Left lung (tissue), 10 donors: Measurements from ENCODE around the gene ANKRD33B. TPM values are rescaled to one million over a fixed set of nuclear protein-coding genes. Genes with fewer than 3 reads are reported as not detected.

Experiments
- ATAC-seq: fragments of 200-7000 bp; cut with Tn5 transposase; one replicate; pipeline ENCODE4 v1.9.1; 2020; ENCODE audit warnings: moderate library complexity
- DNase-seq, 4 donors: peaks; one replicate each; pipeline ENCODE4 v3.0.0-alpha.2; 2013 to 2020
- H3K27ac ChIP-seq, 2 donors: fragments of 200-600 bp; sonication (generic) in 1 of 2; one replicate each; pipeline versions ENCODE4 v1.5.0 to v1.8.0; 2020 to 2021
- H3K27me3 ChIP-seq, 2 donors: fragments of 200-600 bp; sonication (generic) in 1 of 2; one replicate each; pipeline versions ENCODE4 v1.5.0 to v1.8.0; 2020 to 2021
- H3K36me3 ChIP-seq, 2 donors: fragments of 200-600 bp; sonication (generic) in 1 of 2; one replicate each; pipeline versions ENCODE4 v1.5.0 to v1.8.0; 2020 to 2021
- H3K4me1 ChIP-seq, 2 donors: fragments of 200-600 bp; one replicate each; pipeline ENCODE4 v1.8.0; 2021
- H3K4me3 ChIP-seq, 2 donors: fragments of 200-600 bp; sonication (generic) in 1 of 2; one replicate each; pipeline versions ENCODE4 v1.5.0 to v1.8.0; 2020 to 2021; ENCODE audit warnings: mild to moderate bottlenecking in 1 of 2
- H3K9me3 ChIP-seq, 2 donors: fragments of 200-600 bp; sonication (generic) in 1 of 2; one replicate each; pipeline versions ENCODE4 v1.5.0 to v1.8.0; 2020 to 2021
- CTCF ChIP-seq, 2 donors: fragments of 200-600 bp; sonication (generic) in 1 of 2; IDR thresholded peaks; one replicate each; pipeline versions ENCODE4 v1.5.0 to v1.8.0; 2021; ENCODE audit warnings: antibody characterized with exemption in 2 of 2
- intact Hi-C, 2 donors: fragments of 100-400 bp; cut with DNase I; formaldehyde crosslinking; loops; one replicate each; pipeline versions ENCODE4 v1.11.2 to v1.14.2; 2022
- polyA plus RNA-seq, 6 donors: library from polyadenylated mRNA; unstranded; fragments of 120-200 nt; gene quantifications; one replicate each; pipeline ENCODE4 v1.2.1, GENCODE V29; 2013; ENCODE audit not compliant: insufficient read length in 6 of 6
- total RNA-seq, 2 donors: library from RNA; stranded (reverse); fragmentation: NEBNext Ultra II Directional; extraction: Animal tissue kit (Norgen Biotek cat#: 25700); gene quantifications; one replicate each; pipeline ENCODE4 v1.2.1, GENCODE V29; 2021
- donor health status: DM: no; HTN: yes; CAD: no.
- donor health status: DM: no; HTN: no; CAD: no.

ANKRD33B gene
- total and polyA plus RNA-seq, 8 donors = 0.53 to 6.3 (median 0.69) TPM

- no peak for TF ChIP-seq CTCF (IDR thresholded peaks at IDR 0.05)
- peak in 3 of 4 donors; percentile 29 to 39 (median 32) for DNase-seq
- intact Hi-C loops = no loop called here
- peak; percentile 50 for ATAC-seq
- peaks cover 0 to 9% of the 10 kb centered on the region in 2 donors for H3K36me3 ChIP-seq
- no peaks in the 10 kb centered on the region for H3K4me1 ChIP-seq
- H3K9me3 ChIP-seq = no peaks in the 10 kb centered on the region
- peaks cover 11 to 20% of the 10 kb centered on the region in 2 donors for H3K27me3 ChIP-seq
- H3K4me3 ChIP-seq = no peak overlapping the region
- no peak overlapping the region for H3K27ac ChIP-seq
Observed at GRCh38 chr5:10653043-10653442, 89.2 kb downstream of the ANKRD33B start.

GRCh38 chr5:10653751-10654400 is 90.0 kb downstream of the ANKRD33B start:
- DNase-seq (peak in 2 of 4 donors; percentile 8 to 34), ATAC-seq (no peak)
- TF ChIP-seq CTCF (IDR thresholded peaks at IDR 0.05) = no peak
- intact Hi-C loops = no loop called here
- H3K27me3 ChIP-seq = peaks cover 11 to 14% of the 10 kb centered on the region in 2 donors
- H3K36me3 ChIP-seq = peaks cover 0 to 9% of the 10 kb centered on the region in 2 donors
- H3K4me1 ChIP-seq = no peaks in the 10 kb centered on the region
- H3K4me3 ChIP-seq = no peak overlapping the region
- H3K27ac ChIP-seq = no peak overlapping the region
- peaks cover 0 to 3% of the 10 kb centered on the region in 2 donors for H3K9me3 ChIP-seq

GRCh38 chr5:10654566-10654965 is 90.7 kb downstream of the ANKRD33B start:
- Histone ChIP-seq H3K27ac (no peak overlapping the region), H3K4me1 (no peaks in the 10 kb centered on the region), H3K9me3 (peaks cover 0 to 3% of the 10 kb centered on the region in 2 donors), H3K36me3 (peaks cover 0 to 9% of the 10 kb centered on the region in 2 donors), H3K27me3 (peaks cover 5 to 7% of the 10 kb centered on the region in 2 donors), H3K4me3 (no peak overlapping the region)
- intact Hi-C loops = no loop called here
- ATAC-seq (no peak), DNase-seq (peak in 2 of 4 donors; percentile 8 to 32)
- TF ChIP-seq CTCF (IDR thresholded peaks at IDR 0.05) = no peak

- DNase-seq = peak in 2 of 4 donors; percentile 19 to 49
- no peak overlapping the region for H3K27ac ChIP-seq
- H3K27me3 ChIP-seq = no peaks in the 10 kb centered on the region
- no peak for TF ChIP-seq CTCF (IDR thresholded peaks at IDR 0.05)
- intact Hi-C loops = no loop called here
- H3K36me3 ChIP-seq = peaks cover 0 to 9% of the 10 kb centered on the region in 2 donors
- ATAC-seq = no peak
- no peaks in the 10 kb centered on the region for H3K4me1 ChIP-seq
- peaks cover 0 to 3% of the 10 kb centered on the region in 2 donors for H3K9me3 ChIP-seq
- no peak overlapping the region for H3K4me3 ChIP-seq
Observed at GRCh38 chr5:10655161-10655971, 91.5 kb downstream of the ANKRD33B start.
